ENCODE results near the gene FNDC3B.

GRCh38 chr3:172286548-172287148 is 247.3 kb downstream of the FNDC3B start:
- no peak for TF ChIP-seq CTCF (IDR thresholded peaks at IDR 0.05)
- TF ChIP-seq POLR2A (IDR thresholded peaks at IDR 0.05), result no peak
- TF ChIP-seq EP300 (IDR thresholded peaks at IDR 0.05), result no peak
